K562 (cell line): ENCODE results near the gene GPHA2. TPM values are rescaled to one million over a fixed set of nuclear protein-coding genes. Genes with fewer than 3 reads are reported as not detected.

ENCODE experiments used
- ATAC-seq: fragments of 200-7000 bp; cut with Tn5 transposase; 3 replicates; pipeline ENCODE4 v1.9.1; 2020; ENCODE audit warnings: moderate library complexity
- BruUV-seq: library from RNA; stranded (reverse); fragments of 400-500 nt; replicated peaks from 2 replicates; lab custom pipeline; 2021; lab: Mats Ljungman, UMichigan
- CTCF ChIA-PET: fragments of 300-600 bp; formaldehyde crosslinking; extraction: SDS; loops from one replicate; lab custom pipeline; 2021; ENCODE audit warnings: low intra/inter-chr PET ratio; lab: Yijun Ruan, JAX
- POLR2A ChIA-PET: fragments of 300-600, 350-650 bp; sonication (Branson Sonifier 250); formaldehyde crosslinking; extraction: SDS; loops from one replicate; lab custom pipeline; 2021; ENCODE audit warnings: antibody characterized with exemption, inconsistent platforms; lab: Yijun Ruan, JAX
- DNase-seq, 4 experiments: peaks; one replicate each; pipeline versions ENCODE4 v3.0.0 to v3.0.0-alpha.2; 2011 to 2018; ENCODE audit warnings: low spot score in 3 of 4, mixed read lengths in 3 of 4; ENCODE audit errors: extremely low read depth in 1 of 4
- FAIRE-seq: peaks from 2 replicates; lab custom pipeline; 2011; peaks lifted over from hg19 to GRCh38; lab: Jason Lieb, UNC
- H2AFZ ChIP-seq: 2 replicates; pipeline ENCODE4 v1.6.0; 2011; ENCODE audit warnings: low read depth, low read length, control low read depth, inconsistent platforms
- H3K27ac ChIP-seq: fragments of 200-600 bp; 3 replicates; pipeline ENCODE4 v1.8.0; 2011; ENCODE audit warnings: low read depth, mild to moderate bottlenecking, control low read depth, inconsistent platforms, low read length, moderate library complexity, mixed read lengths; ENCODE audit errors: extremely low read depth
- H3K27me3 ChIP-seq, 2 experiments: fragments of 300-600 bp in 1 of 2; 2 replicates in 1 of 2; 3 replicates in 1 of 2; pipeline versions ENCODE4 v1.6.0 to v1.8.0; 2011; ENCODE audit warnings: inconsistent platforms in 2 of 2, low read length in 2 of 2, mild to moderate bottlenecking in 1 of 2, mixed read lengths in 1 of 2, moderate library complexity in 1 of 2; ENCODE audit not compliant: control insufficient read depth in 2 of 2, insufficient read depth in 2 of 2
- H3K36me3 ChIP-seq: fragments of 300-600 bp; 3 replicates; pipeline ENCODE4 v1.8.0; 2011; ENCODE audit warnings: mild to moderate bottlenecking, low read length, inconsistent platforms; ENCODE audit not compliant: control insufficient read depth, insufficient read depth
- H3K4me1 ChIP-seq, 2 experiments: fragments of 200-600 bp in 1 of 2; replicated peaks in 1 of 2; 2 replicates in 1 of 2; 3 replicates in 1 of 2; pipeline versions ENCODE4 v1.5.1 to v1.8.0; 2011; ENCODE audit warnings: inconsistent platforms in 2 of 2, low read length in 2 of 2, mild to moderate bottlenecking in 1 of 2, mixed read lengths in 1 of 2, moderate library complexity in 1 of 2; ENCODE audit not compliant: control insufficient read depth in 2 of 2, insufficient read depth in 2 of 2
- H3K4me2 ChIP-seq: 2 replicates; pipeline ENCODE4 v1.6.1; 2011; ENCODE audit warnings: low read length, control low read depth, inconsistent platforms, mixed read lengths; ENCODE audit not compliant: insufficient read depth
- H3K4me3 ChIP-seq: fragments of 200-600 bp; sonication (generic), shearing (Covaris generic); 2 replicates; pipeline ENCODE4 v1.5.1; 2016; ENCODE audit warnings: control low read depth, inconsistent platforms
- H3K79me2 ChIP-seq: fragments of 200-600 bp; 3 replicates; pipeline ENCODE4 v1.8.0; 2011; ENCODE audit warnings: low read length, inconsistent platforms; ENCODE audit not compliant: control insufficient read depth, insufficient read depth
- H3K9ac ChIP-seq, 2 experiments: 2 replicates each; pipeline versions ENCODE4 v1.6.0 to v1.6.1; 2011; ENCODE audit warnings: low read depth in 2 of 2, low read length in 2 of 2, control low read depth in 1 of 2, inconsistent platforms in 1 of 2, mild to moderate bottlenecking in 1 of 2, mixed read lengths in 1 of 2; ENCODE audit not compliant: insufficient read depth in 1 of 2
- H3K9me1 ChIP-seq: one replicate; pipeline ENCODE4 v1.6.0; 2011; ENCODE audit warnings: inconsistent platforms, mild to moderate bottlenecking, low read length, moderate library complexity; ENCODE audit not compliant: control insufficient read depth, insufficient read depth
- H3K9me3 ChIP-seq: replicated peaks from 2 replicates; pipeline ENCODE4 v1.5.1; 2011; ENCODE audit warnings: low read depth, low read length, inconsistent platforms; ENCODE audit not compliant: control insufficient read depth, insufficient read depth
- H4K20me1 ChIP-seq: replicated peaks from 2 replicates; pipeline ENCODE4 v1.6.1; 2011; ENCODE audit warnings: low read length, inconsistent platforms, mixed read lengths; ENCODE audit not compliant: control insufficient read depth, insufficient read depth
- CHCHD3 ChIP-seq: fragments of 250-450 bp; sonication (Bioruptor Pico); IDR thresholded peaks from 2 replicates; pipeline ENCODE4 v2.1.2; 2022; ENCODE audit warnings: mild to moderate bottlenecking
- CTBP1 ChIP-seq: fragments of 450-650 bp; IDR thresholded peaks from 2 replicates; pipeline ENCODE4 v1.6.1; 2016; ENCODE audit warnings: borderline replicate concordance
- GABPB1 ChIP-seq: sonication (generic); formaldehyde crosslinking; IDR thresholded peaks from 2 replicates; pipeline ENCODE4 v1.8.0; 2022; ENCODE audit warnings: mild to moderate bottlenecking, missing genetic modification reagents
- GTF2E2 ChIP-seq: fragments of 200-800 bp; sonication (Bioruptor generic); IDR thresholded peaks from 2 replicates; pipeline ENCODE4 v1.6.1; 2016; ENCODE audit warnings: missing genetic modification characterization, missing compliant biosample characterization
- MYC ChIP-seq, 2 experiments: fragments of 250-450 bp in 1 of 2; sonication (Bioruptor Pico) in 1 of 2; IDR thresholded peaks; 2 replicates each; pipeline versions ENCODE4 v1.5.1 to v1.6.1; 2012 to 2021; ENCODE audit warnings: low read depth in 2 of 2, borderline replicate concordance in 1 of 2, improper control_type of control experiment in 1 of 2, low read length in 1 of 2, mild to moderate bottlenecking in 1 of 2, moderate library complexity in 1 of 2
- ZKSCAN8 ChIP-seq: fragments of 200-800 bp; sonication (Bioruptor generic); IDR thresholded peaks from 2 replicates; pipeline ENCODE4 v1.6.1; 2016; ENCODE audit warnings: missing genetic modification characterization, missing compliant biosample characterization
- WGBS: fragments of 100-300 bp; shearing (Covaris generic); methylation state at CpG from one replicate; pipeline ENCODE4 v1.1.6; 2016; ENCODE audit warnings: low coverage, mixed read lengths; ENCODE audit not compliant: insufficient coverage; ENCODE audit errors: missing lambda C conversion rate; 5-methylcytosine and 5-hydroxymethylcytosine counted together
- in situ Hi-C: fragments of 300-500 bp; cut with MboI; formaldehyde crosslinking; loops from 4 replicates; pipeline ENCODE4 v1.15.0; 2018; ENCODE audit warnings: inconsistent platforms, mixed read lengths
- intact Hi-C: fragments of 100-400 bp; cut with micrococcal nuclease; formaldehyde crosslinking; loops from 2 replicates; pipeline ENCODE4 v1.14.2; 2022
- polyA plus RNA-seq, 8 experiments: library from polyadenylated mRNA; depleted of rRNA in 4 of 8; stranded (reverse) in 5 of 8; unstranded in 3 of 8; fragments of >200 nt; fragmentation: Nextera tagmentation in 2 of 8; fragmentation: Illumina TruSeq in 1 of 8; extraction: Ambion mirVana in 2 of 8; extraction: Trizol in 1 of 8; gene quantifications; 2 replicates each; pipeline versions ENCODE4 v1.2.1 to v1.2.3, GENCODE V29; 2011 to 2014; ENCODE audit warnings: inconsistent platforms in 1 of 8, missing spikeins in 1 of 8
- total RNA-seq, 7 experiments: library from RNA; depleted of rRNA in 6 of 7; stranded (reverse); fragments of >200 nt in 6 of 7; fragmentation: Illumina TruSeq in 2 of 7; extraction: Trizol in 2 of 7; gene quantifications; 2 replicates each; pipeline versions ENCODE4 v1.2.1 to v1.2.3, GENCODE V29; 2011 to 2021; ENCODE audit warnings: low replicate concordance in 1 of 7
- TF ChIP-seq, protein P1 (sequence below): sonication (generic); IDR thresholded peaks from 2 replicates; pipeline ENCODE4 v1.6.1; 2016
- TF ChIP-seq, protein P2 (sequence below): fragments of 450-650 bp; IDR thresholded peaks from 2 replicates; pipeline ENCODE4 v1.6.1; 2018; ENCODE audit not compliant: partially characterized antibody

Gene GPHA2
- total and polyA plus RNA-seq, 9 of the 15 experiments (the other 6 are each of a cell fraction or from before 2014, with no cell fraction given): 0.17 to 0.22 TPM; not detected in 7

DNA sequence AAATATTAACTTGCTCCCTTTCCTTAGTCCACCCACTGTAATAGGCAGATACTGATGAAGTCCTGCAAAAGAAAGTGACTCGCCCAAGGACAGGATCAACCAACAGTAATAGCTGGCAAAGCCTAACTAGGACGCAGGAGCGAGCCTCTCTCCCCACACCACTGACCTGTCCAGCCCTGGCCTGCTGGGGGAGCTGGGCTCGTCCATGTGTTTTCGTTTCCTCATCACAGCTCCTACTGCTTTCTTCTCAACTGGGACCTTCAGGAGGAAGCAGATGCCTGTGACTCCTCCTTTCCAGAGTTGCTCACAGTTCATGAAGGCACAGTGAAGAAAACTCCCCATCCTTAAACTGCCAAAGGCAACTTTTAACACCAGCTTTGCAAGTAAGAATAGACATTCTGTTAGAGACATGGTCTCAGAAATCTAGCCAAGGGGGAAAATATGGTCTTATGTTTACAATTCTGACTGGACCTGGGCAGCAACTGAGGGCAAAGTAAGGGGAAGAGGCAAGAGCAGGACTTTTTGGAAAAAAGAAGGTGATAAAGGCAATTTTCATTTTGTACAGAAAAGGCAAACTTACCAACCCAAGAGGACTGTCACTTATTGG lies 11.6 kb upstream of the GPHA2 start:
- Histone ChIP-seq H3K9me1 (no peaks in the 10 kb centered on the region), H3K36me3 (no peaks in the 10 kb centered on the region), H3K27ac (no peak overlapping the region), H3K4me2 (peak overlapping the region; percentile 6; the same call in 1 of the 2 replicates), H3K9ac (peak overlapping the region in 1 of 2 experiments; percentile 76; a peak in 1 of 4 replicates), H3K4me1 (peaks cover 0 to 3% of the 10 kb centered on the region in 2 experiments; a peak in 2 of 5 replicates), H3K9me3 (no peaks in the 10 kb centered on the region), H2AFZ (peak overlapping the region; percentile 63), H4K20me1 (no peaks in the 10 kb centered on the region), H3K27me3 (no peaks in the 10 kb centered on the region), H3K4me3 (no peak overlapping the region), H3K79me2 (no peaks in the 10 kb centered on the region)
- peak; percentile 96 for ATAC-seq
- in situ Hi-C loops (no loop called here), intact Hi-C loops (loop anchor here (2.0 kb wide), 1 partner anchor 49 kb away; the partner anchor contains the start of gene BATF2)
- POLR2A ChIA-PET: interaction anchor here (0.6 to 1.5 kb wide), 3 partner anchors 16 to 106 kb away, joined by 3 to 4 read pairs (median 4); partner anchors contain the start of gene BATF2
- DNase-seq: peak in 3 of 4 experiments; percentile 33 to 51 (median 33)
- 11% methylated on average over 5 of the region's 5 CpGs for WGBS
- CTCF ChIA-PET: no interaction called here
- FAIRE-seq: peak; percentile 68
- no TSS peak for BruUV-seq
- TF ChIP-seq GABPB1 (CRISPR knock-in tag) (0 out of 2 replicates have a peak, but pooled peaks have one; percentile 27), GTF2E2 (no peak), MYC (IDR thresholded peaks at IDR 0.05; ENCODE audit: low read depth, low read length) (peak; percentile 59; the same call in 1 of the 2 replicates), MYC (CRISPR knock-in tag; IDR thresholded peaks at IDR 0.05; ENCODE audit: borderline replicate concordance, low read depth) (no peak), ZKSCAN8 (no peak), CTBP1 (peak; percentile 21; the same call in 1 of the 2 replicates), CHCHD3 (CRISPR knock-in tag) (no peak)
- TF ChIP-seq, protein P1, sequence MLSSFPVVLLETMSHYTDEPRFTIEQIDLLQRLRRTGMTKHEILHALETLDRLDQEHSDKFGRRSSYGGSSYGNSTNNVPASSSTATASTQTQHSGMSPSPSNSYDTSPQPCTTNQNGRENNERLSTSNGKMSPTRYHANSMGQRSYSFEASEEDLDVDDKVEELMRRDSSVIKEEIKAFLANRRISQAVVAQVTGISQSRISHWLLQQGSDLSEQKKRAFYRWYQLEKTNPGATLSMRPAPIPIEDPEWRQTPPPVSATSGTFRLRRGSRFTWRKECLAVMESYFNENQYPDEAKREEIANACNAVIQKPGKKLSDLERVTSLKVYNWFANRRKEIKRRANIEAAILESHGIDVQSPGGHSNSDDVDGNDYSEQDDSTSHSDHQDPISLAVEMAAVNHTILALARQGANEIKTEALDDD: peak; percentile 59
- TF ChIP-seq, protein P2, sequence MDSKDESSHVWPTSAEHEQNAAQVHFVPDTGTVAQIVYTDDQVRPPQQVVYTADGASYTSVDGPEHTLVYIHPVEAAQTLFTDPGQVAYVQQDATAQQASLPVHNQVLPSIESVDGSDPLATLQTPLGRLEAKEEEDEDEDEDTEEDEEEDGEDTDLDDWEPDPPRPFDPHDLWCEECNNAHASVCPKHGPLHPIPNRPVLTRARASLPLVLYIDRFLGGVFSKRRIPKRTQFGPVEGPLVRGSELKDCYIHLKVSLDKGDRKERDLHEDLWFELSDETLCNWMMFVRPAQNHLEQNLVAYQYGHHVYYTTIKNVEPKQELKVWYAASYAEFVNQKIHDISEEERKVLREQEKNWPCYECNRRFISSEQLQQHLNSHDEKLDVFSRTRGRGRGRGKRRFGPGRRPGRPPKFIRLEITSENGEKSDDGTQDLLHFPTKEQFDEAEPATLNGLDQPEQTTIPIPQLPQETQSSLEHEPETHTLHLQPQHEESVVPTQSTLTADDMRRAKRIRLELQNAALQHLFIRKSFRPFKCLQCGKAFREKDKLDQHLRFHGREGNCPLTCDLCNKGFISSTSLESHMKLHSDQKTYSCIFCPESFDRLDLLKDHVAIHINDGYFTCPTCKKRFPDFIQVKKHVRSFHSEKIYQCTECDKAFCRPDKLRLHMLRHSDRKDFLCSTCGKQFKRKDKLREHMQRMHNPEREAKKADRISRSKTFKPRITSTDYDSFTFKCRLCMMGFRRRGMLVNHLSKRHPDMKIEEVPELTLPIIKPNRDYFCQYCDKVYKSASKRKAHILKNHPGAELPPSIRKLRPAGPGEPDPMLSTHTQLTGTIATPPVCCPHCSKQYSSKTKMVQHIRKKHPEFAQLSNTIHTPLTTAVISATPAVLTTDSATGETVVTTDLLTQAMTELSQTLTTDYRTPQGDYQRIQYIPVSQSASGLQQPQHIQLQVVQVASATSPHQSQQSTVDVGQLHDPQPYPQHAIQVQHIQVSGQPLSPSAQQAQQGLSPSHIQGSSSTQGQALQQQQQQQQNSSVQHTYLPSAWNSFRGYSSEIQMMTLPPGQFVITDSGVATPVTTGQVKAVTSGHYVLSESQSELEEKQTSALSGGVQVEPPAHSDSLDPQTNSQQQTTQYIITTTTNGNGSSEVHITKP: peak; percentile 3
